ENCODE results near the gene NFYC. TPM values are rescaled to one million over a fixed set of nuclear protein-coding genes. Genes with fewer than 3 reads are reported as not detected.

The NFYC gene
- total RNA-seq, 1 experiment from 2014 or later: 83.0 TPM

GRCh38 chr1:40755067-40755466, 63.6 kb downstream of the NFYC start:
- Histone ChIP-seq H3K27me3 (replicated peaks; ENCODE audit: insufficient read depth, low read depth, low read length, poor library complexity) (no peaks in the 10 kb centered on the region), H3K27ac (ENCODE audit: low read depth, low read length, poor library complexity, severe bottlenecking) (no peak overlapping the region), H3K9me3 (ENCODE audit: low read depth, low read length, poor library complexity, severe bottlenecking) (no peaks in the 10 kb centered on the region), H3K4me3 (ENCODE audit: low read depth, low read length, poor library complexity, severe bottlenecking) (no peak overlapping the region), H3K4me1 (ENCODE audit: insufficient read depth, low read length, poor library complexity, severe bottlenecking) (no peaks in the 10 kb centered on the region), H3K36me3 (ENCODE audit: insufficient read depth, low read length, poor library complexity, severe bottlenecking) (peaks cover 84% of the 10 kb centered on the region)
- TF ChIP-seq CTCF (conservative IDR thresholded peaks at IDR 0.05; ENCODE audit: low read depth, low read length): no peak
- TF ChIP-seq EZH2 (IDR thresholded peaks at IDR 0.05; ENCODE audit: borderline replicate concordance, low read depth, low read length, poor library complexity, severe bottlenecking): no peak
- DNase-seq (ENCODE audit: low spot score): no peak
- intact Hi-C loops (cut with micrococcal nuclease; ENCODE audit: unreplicated experiment): no loop called here
- POLR2A ChIA-PET (ENCODE audit: low non-redundant PET): no interaction called here
- CTCF ChIA-PET: no interaction called here
- BruUV-seq (replicated peaks): no TSS peak

- ChIA-PET POLR2A (ENCODE audit: low non-redundant PET) (no interaction called here), CTCF (interaction anchor here (0.9 kb wide), 1 partner anchor 192 kb away, joined by 8 read pairs; no protein-coding TSS in a partner anchor)
- Histone ChIP-seq H3K36me3 (ENCODE audit: insufficient read depth, low read length, poor library complexity, severe bottlenecking) (peaks cover 87% of the 10 kb centered on the region), H3K9me3 (ENCODE audit: low read depth, low read length, poor library complexity, severe bottlenecking) (no peaks in the 10 kb centered on the region), H3K27ac (ENCODE audit: low read depth, low read length, poor library complexity, severe bottlenecking) (no peak overlapping the region), H3K27me3 (replicated peaks; ENCODE audit: insufficient read depth, low read depth, low read length, poor library complexity) (no peaks in the 10 kb centered on the region), H3K4me1 (ENCODE audit: insufficient read depth, low read length, poor library complexity, severe bottlenecking) (no peaks in the 10 kb centered on the region), H3K4me3 (ENCODE audit: low read depth, low read length, poor library complexity, severe bottlenecking) (no peak overlapping the region)
- BruUV-seq (replicated peaks): no TSS peak
- no peak for DNase-seq (ENCODE audit: low spot score)
- TF ChIP-seq EZH2 (IDR thresholded peaks at IDR 0.05; ENCODE audit: borderline replicate concordance, low read depth, low read length, poor library complexity, severe bottlenecking) (no peak), CTCF (conservative IDR thresholded peaks at IDR 0.05; ENCODE audit: low read depth, low read length) (no peak)
- intact Hi-C loops (cut with micrococcal nuclease; ENCODE audit: unreplicated experiment): no loop called here
Measured at GRCh38 chr1:40756523-40756922, 65.0 kb downstream of the NFYC start.

- no TSS peak for BruUV-seq (replicated peaks)
- Histone ChIP-seq H3K27ac (ENCODE audit: low read depth, low read length, poor library complexity, severe bottlenecking) (no peak overlapping the region), H3K27me3 (replicated peaks; ENCODE audit: insufficient read depth, low read depth, low read length, poor library complexity) (no peaks in the 10 kb centered on the region), H3K4me3 (ENCODE audit: low read depth, low read length, poor library complexity, severe bottlenecking) (no peak overlapping the region), H3K9me3 (ENCODE audit: low read depth, low read length, poor library complexity, severe bottlenecking) (no peaks in the 10 kb centered on the region), H3K4me1 (ENCODE audit: insufficient read depth, low read length, poor library complexity, severe bottlenecking) (no peaks in the 10 kb centered on the region), H3K36me3 (ENCODE audit: insufficient read depth, low read length, poor library complexity, severe bottlenecking) (peaks cover 85% of the 10 kb centered on the region)
- no peak for TF ChIP-seq CTCF (conservative IDR thresholded peaks at IDR 0.05; ENCODE audit: low read depth, low read length)
- TF ChIP-seq EZH2 (IDR thresholded peaks at IDR 0.05; ENCODE audit: borderline replicate concordance, low read depth, low read length, poor library complexity, severe bottlenecking): no peak
- ChIA-PET POLR2A (ENCODE audit: low non-redundant PET) (no interaction called here), CTCF (interaction anchor here (0.9 kb wide), 1 partner anchor 192 kb away, joined by 8 read pairs; no protein-coding TSS in a partner anchor)
- intact Hi-C loops (cut with micrococcal nuclease; ENCODE audit: unreplicated experiment): no loop called here
- no peak for DNase-seq (ENCODE audit: low spot score)
Measured at GRCh38 chr1:40757084-40757483, 65.6 kb downstream of the NFYC start.
